HEK293 (cell line): ENCODE measurements around the gene MSH5.

Source experiments
- BCL11A ChIP-seq: fragments of 450-650 bp; formaldehyde crosslinking; IDR thresholded peaks from 2 replicates; pipeline ENCODE4 v1.5.1; 2016; ENCODE audit warnings: low read depth, missing biosample characterization, missing genetic modification characterization
- GLI4 ChIP-seq: fragments of 450-650 bp; formaldehyde crosslinking; IDR thresholded peaks from 2 replicates; pipeline ENCODE4 v1.5.1; 2016; ENCODE audit warnings: missing biosample characterization, missing genetic modification characterization
- HOXC10 ChIP-seq: sonication (generic); formaldehyde crosslinking; IDR thresholded peaks from 2 replicates; pipeline ENCODE4 v1.8.1; 2023; ENCODE audit warnings: mild to moderate bottlenecking, missing genetic modification reagents
- OVOL3 ChIP-seq: fragments of 450-650 bp; formaldehyde crosslinking; IDR thresholded peaks from 2 replicates; pipeline ENCODE4 v1.5.1; 2016; ENCODE audit warnings: missing biosample characterization, missing genetic modification characterization
- TRIM28 ChIP-seq: IDR thresholded peaks from 2 replicates; pipeline ENCODE4 v1.6.1; 2011; ENCODE audit warnings: low read length, control low read depth, borderline replicate concordance
- YY1 ChIP-seq: fragments of 450-650 bp; formaldehyde crosslinking; IDR thresholded peaks from 2 replicates; pipeline ENCODE4 v1.5.1; 2018; ENCODE audit warnings: missing biosample characterization, missing genetic modification characterization
- ZBTB48 ChIP-seq: fragments of 450-650 bp; formaldehyde crosslinking; IDR thresholded peaks from 2 replicates; pipeline ENCODE4 v1.5.1; 2016; ENCODE audit warnings: missing biosample characterization, missing genetic modification characterization
- ZBTB7A ChIP-seq: fragments of 450-650 bp; formaldehyde crosslinking; IDR thresholded peaks from 2 replicates; pipeline ENCODE4 v1.5.1; 2016; ENCODE audit warnings: low read depth, missing biosample characterization, missing genetic modification characterization
- ZFP37 ChIP-seq: fragments of 450-650 bp; formaldehyde crosslinking; IDR thresholded peaks from 2 replicates; pipeline ENCODE4 v1.5.1; 2016; ENCODE audit warnings: missing biosample characterization, missing genetic modification characterization
- ZNF132 ChIP-seq: fragments of 450-650 bp; formaldehyde crosslinking; IDR thresholded peaks from 2 replicates; pipeline ENCODE4 v1.5.1; 2017; ENCODE audit warnings: missing biosample characterization, missing genetic modification characterization, borderline replicate concordance
- ZNF133 ChIP-seq: fragments of 450-650 bp; formaldehyde crosslinking; IDR thresholded peaks from 2 replicates; pipeline ENCODE4 v1.5.1; 2016; ENCODE audit warnings: missing biosample characterization, missing genetic modification characterization
- ZNF138 ChIP-seq: fragments of 450-650 bp; formaldehyde crosslinking; IDR thresholded peaks from 2 replicates; pipeline ENCODE4 v1.5.1; 2016; ENCODE audit warnings: missing biosample characterization, missing genetic modification characterization, borderline replicate concordance
- ZNF140 ChIP-seq: fragments of 450-650 bp; formaldehyde crosslinking; IDR thresholded peaks from 2 replicates; pipeline ENCODE4 v1.5.1; 2016; ENCODE audit warnings: missing biosample characterization, missing genetic modification characterization
- ZNF169 ChIP-seq: fragments of 450-650 bp; formaldehyde crosslinking; IDR thresholded peaks from 2 replicates; pipeline ENCODE4 v1.5.1; 2016; ENCODE audit warnings: missing biosample characterization, missing genetic modification characterization
- ZNF174 ChIP-seq: fragments of 450-650 bp; formaldehyde crosslinking; IDR thresholded peaks from 2 replicates; pipeline ENCODE4 v1.5.0; 2017; ENCODE audit warnings: missing biosample characterization, mild to moderate bottlenecking, missing genetic modification characterization
- ZNF223 ChIP-seq: fragments of 450-650 bp; formaldehyde crosslinking; IDR thresholded peaks from 2 replicates; pipeline ENCODE4 v1.5.1; 2016; ENCODE audit warnings: missing biosample characterization, missing genetic modification characterization
- ZNF335 ChIP-seq: fragments of 450-650 bp; formaldehyde crosslinking; conservative IDR thresholded peaks from 2 replicates; pipeline ENCODE4 v1.5.1; 2016; ENCODE audit warnings: missing biosample characterization, missing genetic modification characterization
- ZNF530 ChIP-seq: fragments of 450-650 bp; formaldehyde crosslinking; IDR thresholded peaks from 2 replicates; pipeline ENCODE4 v1.5.1; 2016; ENCODE audit warnings: low read depth, missing biosample characterization, missing genetic modification characterization
- ZNF561 ChIP-seq: fragments of 450-650 bp; IDR thresholded peaks from 2 replicates; pipeline ENCODE4 v1.5.1; 2018; ENCODE audit warnings: missing biosample characterization, missing genetic modification characterization, borderline replicate concordance
- ZNF654 ChIP-seq: fragments of 450-650 bp; formaldehyde crosslinking; IDR thresholded peaks from 2 replicates; pipeline ENCODE4 v1.5.1; 2016; ENCODE audit warnings: low read depth, missing biosample characterization, missing genetic modification characterization
- ZNF660 ChIP-seq: fragments of 450-650 bp; IDR thresholded peaks from 2 replicates; pipeline ENCODE4 v1.5.1; 2018; ENCODE audit warnings: missing biosample characterization, mild to moderate bottlenecking, missing genetic modification characterization
- ZNF76 ChIP-seq: fragments of 450-650 bp; formaldehyde crosslinking; IDR thresholded peaks from 2 replicates; pipeline ENCODE4; 2016; ENCODE audit warnings: low read depth, missing biosample characterization, missing genetic modification characterization, borderline replicate concordance
- ZNF768 ChIP-seq: fragments of 450-650 bp; formaldehyde crosslinking; IDR thresholded peaks from 2 replicates; pipeline ENCODE4 v1.5.1; 2018; ENCODE audit warnings: missing biosample characterization, mild to moderate bottlenecking, missing genetic modification characterization
- ZNF777 ChIP-seq: fragments of 450-650 bp; formaldehyde crosslinking; IDR thresholded peaks from 2 replicates; pipeline ENCODE4 v1.5.1; 2017; ENCODE audit warnings: missing biosample characterization, missing genetic modification characterization, borderline replicate concordance
- TF ChIP-seq, protein P1 (sequence below): fragments of 450-650 bp; formaldehyde crosslinking; IDR thresholded peaks from 2 replicates; pipeline ENCODE4 v1.5.1; 2016; ENCODE audit warnings: missing biosample characterization, missing genetic modification characterization
- TF ChIP-seq, protein P2 (sequence below): fragments of 450-650 bp; formaldehyde crosslinking; IDR thresholded peaks from 2 replicates; pipeline ENCODE4 v1.5.1; 2016; ENCODE audit warnings: missing biosample characterization, missing genetic modification characterization
- TF ChIP-seq, protein P3 (sequence below): fragments of 450-650 bp; formaldehyde crosslinking; conservative IDR thresholded peaks from 2 replicates; pipeline ENCODE4 v1.5.1; 2016; ENCODE audit warnings: low read depth, missing biosample characterization, missing genetic modification characterization
- TF ChIP-seq, protein P4 (sequence below): fragments of 450-650 bp; formaldehyde crosslinking; IDR thresholded peaks from 2 replicates; pipeline ENCODE4 v1.5.1; 2016; ENCODE audit warnings: missing biosample characterization, missing genetic modification characterization
- TF ChIP-seq, protein P5 (sequence below): fragments of 450-650 bp; formaldehyde crosslinking; IDR thresholded peaks from 2 replicates; pipeline ENCODE4 v1.5.1; 2017; ENCODE audit warnings: missing biosample characterization, missing genetic modification characterization

Gene MSH5

DNA sequence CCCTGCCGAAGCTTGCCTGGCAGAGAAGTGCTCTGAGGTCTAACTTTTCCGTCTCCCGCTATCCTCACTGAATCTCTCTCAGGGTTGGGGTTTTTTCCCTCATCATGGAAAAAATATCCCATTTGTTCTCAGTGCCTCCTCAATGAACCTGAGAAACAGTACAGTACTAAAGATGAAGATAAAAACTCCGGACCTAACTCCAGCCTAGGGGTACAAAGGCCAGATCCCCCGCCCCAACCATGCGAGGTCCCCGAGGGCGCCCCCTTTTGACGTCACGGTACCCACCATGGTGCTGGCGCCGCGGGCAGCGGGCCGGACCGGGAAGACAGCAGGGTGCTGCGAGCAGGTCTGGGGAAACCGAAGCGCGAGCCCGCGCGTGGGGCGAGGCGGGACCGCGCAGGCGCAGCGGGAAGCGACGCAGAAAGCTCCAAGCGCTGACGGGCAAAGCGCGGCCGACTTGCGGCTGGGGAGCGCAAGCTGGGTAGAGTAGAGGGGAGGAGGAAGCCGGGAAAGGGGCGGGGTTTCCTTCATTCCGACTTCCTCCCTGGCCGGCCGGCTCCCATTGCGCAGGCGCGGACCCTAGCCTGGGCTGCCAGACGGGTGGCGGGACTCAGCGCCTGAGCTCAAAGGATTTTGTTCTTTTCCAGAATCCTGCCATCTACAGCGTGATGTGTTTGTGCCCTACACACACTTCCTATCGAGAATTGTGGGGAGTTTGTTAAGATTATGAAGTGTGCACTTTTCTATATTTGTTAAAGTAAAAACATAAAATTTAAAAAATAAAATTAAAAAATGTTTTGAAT is 66.9 kb downstream of the MSH5 start, which contains the start of gene LSM2 (continued):
- TF ChIP-seq, protein P1, sequence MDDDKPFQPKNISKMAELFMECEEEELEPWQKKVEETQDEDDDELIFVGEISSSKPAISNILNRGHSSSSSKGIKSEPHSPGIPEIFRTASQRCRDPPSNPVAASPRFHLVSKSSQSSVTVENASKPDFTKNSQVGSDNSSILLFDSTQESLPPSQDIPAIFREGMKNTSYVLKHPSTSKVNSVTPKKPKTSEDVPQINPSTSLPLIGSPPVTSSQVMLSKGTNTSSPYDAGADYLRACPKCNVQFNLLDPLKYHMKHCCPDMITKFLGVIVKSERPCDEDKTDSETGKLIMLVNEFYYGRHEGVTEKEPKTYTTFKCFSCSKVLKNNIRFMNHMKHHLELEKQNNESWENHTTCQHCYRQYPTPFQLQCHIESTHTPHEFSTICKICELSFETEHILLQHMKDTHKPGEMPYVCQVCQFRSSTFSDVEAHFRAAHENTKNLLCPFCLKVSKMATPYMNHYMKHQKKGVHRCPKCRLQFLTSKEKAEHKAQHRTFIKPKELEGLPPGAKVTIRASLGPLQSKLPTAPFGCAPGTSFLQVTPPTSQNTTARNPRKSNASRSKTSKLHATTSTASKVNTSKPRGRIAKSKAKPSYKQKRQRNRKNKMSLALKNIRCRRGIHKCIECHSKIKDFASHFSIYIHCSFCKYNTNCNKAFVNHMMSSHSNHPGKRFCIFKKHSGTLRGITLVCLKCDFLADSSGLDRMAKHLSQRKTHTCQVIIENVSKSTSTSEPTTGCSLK (tag by site-specific recombination): no peak
- TF ChIP-seq ZNF169 (no peak), ZFP37 (tag by site-specific recombination) (peak; percentile 76), ZNF133 (tag by site-specific recombination) (no peak), GLI4 (tag by site-specific recombination) (no peak), ZNF561 (tag by site-specific recombination) (peak; percentile 78), ZBTB7A (tag by site-specific recombination) (0 out of 2 replicates have a peak, but pooled peaks have one; percentile 23), ZNF140 (no peak), ZNF530 (tag by site-specific recombination) (no peak), YY1 (tag by site-specific recombination) (peak; percentile 70; the same call in 1 of the 2 replicates), ZNF76 (tag by site-specific recombination) (peak; percentile 93), ZNF132 (tag by site-specific recombination) (no peak), ZNF335 (tag by site-specific recombination) (peak; percentile 99), ZNF654 (tag by site-specific recombination) (no peak), TRIM28 (no peak), BCL11A (tag by site-specific recombination) (no peak), ZNF138 (tag by site-specific recombination) (no peak), ZNF660 (tag by site-specific recombination) (peak; percentile 45), OVOL3 (tag by site-specific recombination) (no peak), HOXC10 (CRISPR knock-in tag) (no peak), ZNF768 (no peak), ZNF174 (tag by site-specific recombination) (no peak), ZNF777 (no peak), ZBTB48 (tag by site-specific recombination) (peak; percentile 33; the same call in 1 of the 2 replicates), ZNF223 (no peak)
- TF ChIP-seq, protein P2, sequence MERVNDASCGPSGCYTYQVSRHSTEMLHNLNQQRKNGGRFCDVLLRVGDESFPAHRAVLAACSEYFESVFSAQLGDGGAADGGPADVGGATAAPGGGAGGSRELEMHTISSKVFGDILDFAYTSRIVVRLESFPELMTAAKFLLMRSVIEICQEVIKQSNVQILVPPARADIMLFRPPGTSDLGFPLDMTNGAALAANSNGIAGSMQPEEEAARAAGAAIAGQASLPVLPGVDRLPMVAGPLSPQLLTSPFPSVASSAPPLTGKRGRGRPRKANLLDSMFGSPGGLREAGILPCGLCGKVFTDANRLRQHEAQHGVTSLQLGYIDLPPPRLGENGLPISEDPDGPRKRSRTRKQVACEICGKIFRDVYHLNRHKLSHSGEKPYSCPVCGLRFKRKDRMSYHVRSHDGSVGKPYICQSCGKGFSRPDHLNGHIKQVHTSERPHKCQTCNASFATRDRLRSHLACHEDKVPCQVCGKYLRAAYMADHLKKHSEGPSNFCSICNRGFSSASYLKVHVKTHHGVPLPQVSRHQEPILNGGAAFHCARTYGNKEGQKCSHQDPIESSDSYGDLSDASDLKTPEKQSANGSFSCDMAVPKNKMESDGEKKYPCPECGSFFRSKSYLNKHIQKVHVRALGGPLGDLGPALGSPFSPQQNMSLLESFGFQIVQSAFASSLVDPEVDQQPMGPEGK (tag by site-specific recombination): peak; percentile 81
- TF ChIP-seq, protein P3, sequence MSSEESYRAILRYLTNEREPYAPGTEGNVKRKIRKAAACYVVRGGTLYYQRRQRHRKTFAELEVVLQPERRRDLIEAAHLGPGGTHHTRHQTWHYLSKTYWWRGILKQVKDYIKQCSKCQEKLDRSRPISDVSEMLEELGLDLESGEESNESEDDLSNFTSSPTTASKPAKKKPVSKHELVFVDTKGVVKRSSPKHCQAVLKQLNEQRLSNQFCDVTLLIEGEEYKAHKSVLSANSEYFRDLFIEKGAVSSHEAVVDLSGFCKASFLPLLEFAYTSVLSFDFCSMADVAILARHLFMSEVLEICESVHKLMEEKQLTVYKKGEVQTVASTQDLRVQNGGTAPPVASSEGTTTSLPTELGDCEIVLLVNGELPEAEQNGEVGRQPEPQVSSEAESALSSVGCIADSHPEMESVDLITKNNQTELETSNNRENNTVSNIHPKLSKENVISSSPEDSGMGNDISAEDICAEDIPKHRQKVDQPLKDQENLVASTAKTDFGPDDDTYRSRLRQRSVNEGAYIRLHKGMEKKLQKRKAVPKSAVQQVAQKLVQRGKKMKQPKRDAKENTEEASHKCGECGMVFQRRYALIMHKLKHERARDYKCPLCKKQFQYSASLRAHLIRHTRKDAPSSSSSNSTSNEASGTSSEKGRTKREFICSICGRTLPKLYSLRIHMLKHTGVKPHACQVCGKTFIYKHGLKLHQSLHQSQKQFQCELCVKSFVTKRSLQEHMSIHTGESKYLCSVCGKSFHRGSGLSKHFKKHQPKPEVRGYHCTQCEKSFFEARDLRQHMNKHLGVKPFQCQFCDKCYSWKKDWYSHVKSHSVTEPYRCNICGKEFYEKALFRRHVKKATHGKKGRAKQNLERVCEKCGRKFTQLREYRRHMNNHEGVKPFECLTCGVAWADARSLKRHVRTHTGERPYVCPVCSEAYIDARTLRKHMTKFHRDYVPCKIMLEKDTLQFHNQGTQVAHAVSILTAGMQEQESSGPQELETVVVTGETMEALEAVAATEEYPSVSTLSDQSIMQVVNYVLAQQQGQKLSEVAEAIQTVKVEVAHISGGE (tag by site-specific recombination): no peak; the same call in 1 of the 2 replicates
- TF ChIP-seq, protein P4, sequence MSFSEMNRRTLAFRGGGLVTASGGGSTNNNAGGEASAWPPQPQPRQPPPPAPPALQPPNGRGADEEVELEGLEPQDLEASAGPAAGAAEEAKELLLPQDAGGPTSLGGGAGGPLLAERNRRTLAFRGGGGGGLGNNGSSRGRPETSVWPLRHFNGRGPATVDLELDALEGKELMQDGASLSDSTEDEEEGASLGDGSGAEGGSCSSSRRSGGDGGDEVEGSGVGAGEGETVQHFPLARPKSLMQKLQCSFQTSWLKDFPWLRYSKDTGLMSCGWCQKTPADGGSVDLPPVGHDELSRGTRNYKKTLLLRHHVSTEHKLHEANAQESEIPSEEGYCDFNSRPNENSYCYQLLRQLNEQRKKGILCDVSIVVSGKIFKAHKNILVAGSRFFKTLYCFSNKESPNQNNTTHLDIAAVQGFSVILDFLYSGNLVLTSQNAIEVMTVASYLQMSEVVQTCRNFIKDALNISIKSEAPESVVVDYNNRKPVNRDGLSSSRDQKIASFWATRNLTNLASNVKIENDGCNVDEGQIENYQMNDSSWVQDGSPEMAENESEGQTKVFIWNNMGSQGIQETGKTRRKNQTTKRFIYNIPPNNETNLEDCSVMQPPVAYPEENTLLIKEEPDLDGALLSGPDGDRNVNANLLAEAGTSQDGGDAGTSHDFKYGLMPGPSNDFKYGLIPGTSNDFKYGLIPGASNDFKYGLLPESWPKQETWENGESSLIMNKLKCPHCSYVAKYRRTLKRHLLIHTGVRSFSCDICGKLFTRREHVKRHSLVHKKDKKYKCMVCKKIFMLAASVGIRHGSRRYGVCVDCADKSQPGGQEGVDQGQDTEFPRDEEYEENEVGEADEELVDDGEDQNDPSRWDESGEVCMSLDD (tag by site-specific recombination): peak; percentile 78; the same call in 1 of the 2 replicates
- TF ChIP-seq, protein P5, sequence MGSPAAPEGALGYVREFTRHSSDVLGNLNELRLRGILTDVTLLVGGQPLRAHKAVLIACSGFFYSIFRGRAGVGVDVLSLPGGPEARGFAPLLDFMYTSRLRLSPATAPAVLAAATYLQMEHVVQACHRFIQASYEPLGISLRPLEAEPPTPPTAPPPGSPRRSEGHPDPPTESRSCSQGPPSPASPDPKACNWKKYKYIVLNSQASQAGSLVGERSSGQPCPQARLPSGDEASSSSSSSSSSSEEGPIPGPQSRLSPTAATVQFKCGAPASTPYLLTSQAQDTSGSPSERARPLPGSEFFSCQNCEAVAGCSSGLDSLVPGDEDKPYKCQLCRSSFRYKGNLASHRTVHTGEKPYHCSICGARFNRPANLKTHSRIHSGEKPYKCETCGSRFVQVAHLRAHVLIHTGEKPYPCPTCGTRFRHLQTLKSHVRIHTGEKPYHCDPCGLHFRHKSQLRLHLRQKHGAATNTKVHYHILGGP (tag by site-specific recombination): no peak
